Left lung (tissue), 10 donors: ENCODE results near the gene IFT122. TPM values are rescaled to one million over a fixed set of nuclear protein-coding genes. Genes with fewer than 3 reads are reported as not detected.

Source experiments
- ATAC-seq: fragments of 200-7000 bp; cut with Tn5 transposase; one replicate; pipeline ENCODE4 v1.9.1; 2020; ENCODE audit warnings: moderate library complexity
- DNase-seq, 4 donors: peaks; one replicate each; pipeline ENCODE4 v3.0.0-alpha.2; 2013 to 2020
- H3K27ac ChIP-seq, 2 donors: fragments of 200-600 bp; sonication (generic) in 1 of 2; one replicate each; pipeline versions ENCODE4 v1.5.0 to v1.8.0; 2020 to 2021
- H3K27me3 ChIP-seq, 2 donors: fragments of 200-600 bp; sonication (generic) in 1 of 2; one replicate each; pipeline versions ENCODE4 v1.5.0 to v1.8.0; 2020 to 2021
- H3K36me3 ChIP-seq, 2 donors: fragments of 200-600 bp; sonication (generic) in 1 of 2; one replicate each; pipeline versions ENCODE4 v1.5.0 to v1.8.0; 2020 to 2021
- H3K4me1 ChIP-seq, 2 donors: fragments of 200-600 bp; one replicate each; pipeline ENCODE4 v1.8.0; 2021
- H3K4me3 ChIP-seq, 2 donors: fragments of 200-600 bp; sonication (generic) in 1 of 2; one replicate each; pipeline versions ENCODE4 v1.5.0 to v1.8.0; 2020 to 2021; ENCODE audit warnings: mild to moderate bottlenecking in 1 of 2
- H3K9me3 ChIP-seq, 2 donors: fragments of 200-600 bp; sonication (generic) in 1 of 2; one replicate each; pipeline versions ENCODE4 v1.5.0 to v1.8.0; 2020 to 2021
- CTCF ChIP-seq, 2 donors: fragments of 200-600 bp; sonication (generic) in 1 of 2; IDR thresholded peaks; one replicate each; pipeline versions ENCODE4 v1.5.0 to v1.8.0; 2021; ENCODE audit warnings: antibody characterized with exemption in 2 of 2
- intact Hi-C, 2 donors: fragments of 100-400 bp; cut with DNase I; formaldehyde crosslinking; loops; one replicate each; pipeline versions ENCODE4 v1.11.2 to v1.14.2; 2022
- polyA plus RNA-seq, 6 donors: library from polyadenylated mRNA; unstranded; fragments of 120-200 nt; gene quantifications; one replicate each; pipeline ENCODE4 v1.2.1, GENCODE V29; 2013; ENCODE audit not compliant: insufficient read length in 6 of 6
- total RNA-seq, 2 donors: library from RNA; stranded (reverse); fragmentation: NEBNext Ultra II Directional; extraction: Animal tissue kit (Norgen Biotek cat#: 25700); gene quantifications; one replicate each; pipeline ENCODE4 v1.2.1, GENCODE V29; 2021
- donor health status: DM: no; HTN: yes; CAD: no.
- donor health status: DM: no; HTN: no; CAD: no.

IFT122 gene
- total and polyA plus RNA-seq, 8 donors: 21.2 to 79.7 (median 71.3) TPM

GRCh38 chr3:129416415-129416814 lies 23.6 kb upstream of the IFT122 start:
- no peaks in the 10 kb centered on the region for H3K9me3 ChIP-seq
- H3K27me3 ChIP-seq: no peaks in the 10 kb centered on the region
- no peak for TF ChIP-seq CTCF (IDR thresholded peaks at IDR 0.05)
- no peaks in the 10 kb centered on the region for H3K4me1 ChIP-seq
- H3K4me3 ChIP-seq: no peak overlapping the region
- DNase-seq: no peak
- intact Hi-C loops: no loop called here
- no peak overlapping the region for H3K27ac ChIP-seq
- H3K36me3 ChIP-seq: no peaks in the 10 kb centered on the region
- no peak for ATAC-seq

DNA sequence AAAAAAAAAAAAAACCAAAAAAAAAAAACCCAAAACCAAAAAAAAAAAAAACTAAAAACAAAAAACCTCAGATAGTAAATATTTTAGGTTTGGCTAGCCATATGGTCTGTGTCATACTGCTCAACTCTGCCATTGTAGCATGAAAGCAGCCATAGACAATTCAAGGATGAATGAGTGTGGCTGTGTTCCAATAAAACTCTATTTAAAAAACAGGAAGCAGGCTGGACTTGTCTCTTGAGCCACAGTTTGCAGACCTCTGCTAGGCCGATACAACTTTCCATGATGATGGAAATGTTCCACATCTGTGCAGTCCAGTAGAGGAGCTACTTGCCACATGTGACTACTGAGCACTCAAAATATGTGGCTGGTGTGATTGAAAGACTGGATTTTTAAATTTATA lies 22.7 kb upstream of the IFT122 start:
- Histone ChIP-seq H3K27ac (peak overlapping the region in 1 of 2 donors; percentile 63), H3K4me1 (no peaks in the 10 kb centered on the region), H3K36me3 (no peaks in the 10 kb centered on the region), H3K9me3 (no peaks in the 10 kb centered on the region), H3K4me3 (no peak overlapping the region), H3K27me3 (no peaks in the 10 kb centered on the region)
- intact Hi-C loops: no loop called here
- ATAC-seq (peak; percentile 68), DNase-seq (peak in 2 of 4 donors; percentile 77 to 84)
- no peak for TF ChIP-seq CTCF (IDR thresholded peaks at IDR 0.05)

- H3K4me3 ChIP-seq: no peak overlapping the region
- no peaks in the 10 kb centered on the region for H3K9me3 ChIP-seq
- ATAC-seq: no peak
- no peaks in the 10 kb centered on the region for H3K27me3 ChIP-seq
- peak overlapping the region; percentile 45 to 63 for H3K27ac ChIP-seq
- no peak for DNase-seq
- no peak for TF ChIP-seq CTCF (IDR thresholded peaks at IDR 0.05)
- intact Hi-C loops: no loop called here
- H3K4me1 ChIP-seq: no peaks in the 10 kb centered on the region
- no peaks in the 10 kb centered on the region for H3K36me3 ChIP-seq
Observed at GRCh38 chr3:129418041-129418973, 21.7 kb upstream of the IFT122 start.

DNA sequence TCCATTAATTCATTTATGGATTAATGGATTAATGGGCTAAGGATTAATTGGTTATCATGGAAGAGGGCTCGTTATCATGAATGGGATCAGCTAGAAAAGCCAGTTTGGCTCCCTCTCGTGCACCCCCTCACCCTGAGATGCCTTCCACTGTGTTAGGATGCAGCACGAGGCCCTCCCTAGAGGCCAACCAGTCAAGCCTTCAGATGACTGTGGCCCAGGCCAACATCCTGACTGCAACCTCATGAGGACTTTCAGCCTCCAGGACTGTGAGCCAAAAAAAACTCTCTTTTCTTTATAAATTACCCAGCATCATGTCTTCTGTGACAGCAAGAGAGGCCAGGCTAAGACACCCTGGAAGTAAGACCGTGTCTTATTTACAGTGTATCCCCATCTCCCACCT lies 20.5 kb upstream of the IFT122 start:
- TF ChIP-seq CTCF (IDR thresholded peaks at IDR 0.05): no peak
- Histone ChIP-seq H3K4me1 (peaks cover 0 to 7% of the 10 kb centered on the region in 2 donors), H3K27ac (no peak overlapping the region), H3K4me3 (no peak overlapping the region), H3K27me3 (no peaks in the 10 kb centered on the region), H3K36me3 (no peaks in the 10 kb centered on the region), H3K9me3 (no peaks in the 10 kb centered on the region)
- DNase-seq: no peak
- ATAC-seq: no peak
- intact Hi-C loops: no loop called here

GRCh38 chr3:129421236-129421883 lies 18.7 kb upstream of the IFT122 start:
- Histone ChIP-seq H3K9me3 (no peaks in the 10 kb centered on the region), H3K36me3 (no peaks in the 10 kb centered on the region), H3K27me3 (no peaks in the 10 kb centered on the region), H3K27ac (no peak overlapping the region), H3K4me1 (peaks cover 0 to 7% of the 10 kb centered on the region in 2 donors), H3K4me3 (no peak overlapping the region)
- ATAC-seq (no peak), DNase-seq (no peak)
- TF ChIP-seq CTCF (IDR thresholded peaks at IDR 0.05): no peak
- intact Hi-C loops: no loop called here
